ENCODE data around the gene SF3B6.

Gene SF3B6

GRCh38 chr2:24018241-24018640, 57.9 kb downstream of the SF3B6 start:
- no peak for DNase-seq (ENCODE audit: low spot score)

- DNase-seq (ENCODE audit: low spot score), result no peak
Measured at GRCh38 chr2:24017711-24018110, 58.4 kb downstream of the SF3B6 start.

All from RKO (cell line).